H9 (cell line): ENCODE results near the gene PPP2R5B. TPM values are rescaled to one million over a fixed set of nuclear protein-coding genes. Genes with fewer than 3 reads are reported as not detected.

ENCODE experiments used
- DNase-seq: peaks from one replicate; pipeline ENCODE4 v3.0.0-alpha.2; 2017
- H2AFZ ChIP-seq: one replicate; pipeline ENCODE4 v1.6.1; 2013; ENCODE audit warnings: mild to moderate bottlenecking, low read length, control low read depth, moderate library complexity
- H2AK5ac ChIP-seq: 2 replicates; pipeline ENCODE4 v1.6.1; 2013; ENCODE audit warnings: low read length, control low read depth, mixed read lengths; ENCODE audit not compliant: insufficient read length
- H2BK120ac ChIP-seq: one replicate; pipeline ENCODE4 v1.6.1; 2013; ENCODE audit warnings: low read depth, mild to moderate bottlenecking, low read length, control low read depth, inconsistent platforms; ENCODE audit not compliant: poor library complexity, severe bottlenecking
- H2BK12ac ChIP-seq: 2 replicates; pipeline ENCODE4 v1.6.1; 2013; ENCODE audit warnings: low read length, control low read depth, mixed read lengths, low read depth; ENCODE audit not compliant: insufficient read length
- H2BK15ac ChIP-seq: 2 replicates; pipeline ENCODE4 v1.6.1; 2013; ENCODE audit warnings: low read depth, low read length, control low read depth
- H2BK20ac ChIP-seq: one replicate; pipeline ENCODE4 v1.6.1; 2013; ENCODE audit warnings: low read depth, mild to moderate bottlenecking, low read length, control low read depth, inconsistent platforms; ENCODE audit not compliant: poor library complexity, severe bottlenecking
- H2BK5ac ChIP-seq: 2 replicates; pipeline ENCODE4 v1.6.1; 2013; ENCODE audit warnings: low read length, control low read depth, mixed read lengths; ENCODE audit not compliant: insufficient read length
- H3K14ac ChIP-seq: 2 replicates; pipeline ENCODE4 v1.6.1; 2013; ENCODE audit warnings: low read length, control low read depth; ENCODE audit not compliant: insufficient read depth
- H3K18ac ChIP-seq: 2 replicates; pipeline ENCODE4 v1.6.1; 2013; ENCODE audit warnings: low read depth, mild to moderate bottlenecking, mixed read lengths, low read length, control low read depth; ENCODE audit not compliant: insufficient read length
- H3K23ac ChIP-seq: 2 replicates; pipeline ENCODE4 v1.6.1; 2013; ENCODE audit warnings: low read length, control low read depth, mixed read lengths, low read depth; ENCODE audit not compliant: insufficient read length
- H3K23me2 ChIP-seq: 2 replicates; pipeline ENCODE4 v1.6.1; 2013; ENCODE audit warnings: low read depth, mild to moderate bottlenecking, mixed read lengths, low read length, control low read depth; ENCODE audit not compliant: insufficient read length, poor library complexity, severe bottlenecking
- H3K27ac ChIP-seq: 2 replicates; pipeline ENCODE4 v1.5.1; 2013; ENCODE audit warnings: low read length, control low read depth, mixed read lengths, low read depth; ENCODE audit not compliant: insufficient read length
- H3K27me3 ChIP-seq: 2 replicates; pipeline ENCODE4 v1.6.1; 2013; ENCODE audit warnings: low read length, control low read depth, inconsistent platforms; ENCODE audit not compliant: insufficient read depth
- H3K4ac ChIP-seq: 2 replicates; pipeline ENCODE4 v1.6.1; 2013; ENCODE audit warnings: low read depth, mild to moderate bottlenecking, control low read depth, inconsistent platforms, low read length, moderate library complexity
- H3K4me1 ChIP-seq: 2 replicates; pipeline ENCODE4 v1.6.1; 2013; ENCODE audit warnings: low read length, control low read depth, inconsistent platforms; ENCODE audit not compliant: insufficient read depth
- H3K4me2 ChIP-seq: 2 replicates; pipeline ENCODE4 v1.6.1; 2013; ENCODE audit warnings: low read length, control low read depth, mixed read lengths; ENCODE audit not compliant: insufficient read length, insufficient read depth
- H3K56ac ChIP-seq: 2 replicates; pipeline ENCODE4 v1.6.1; 2013; ENCODE audit warnings: low read depth, mild to moderate bottlenecking, mixed read lengths, low read length, control low read depth; ENCODE audit not compliant: insufficient read length
- H3K79me1 ChIP-seq: 2 replicates; pipeline ENCODE4 v1.6.1; 2013; ENCODE audit warnings: low read depth, mild to moderate bottlenecking, moderate library complexity, low read length, control low read depth, inconsistent platforms; ENCODE audit not compliant: insufficient read depth, poor library complexity, severe bottlenecking
- H3K79me2 ChIP-seq: 2 replicates; pipeline ENCODE4 v1.6.1; 2013; ENCODE audit warnings: low read length, control low read depth, inconsistent platforms; ENCODE audit not compliant: insufficient read depth
- H3K9ac ChIP-seq: 2 replicates; pipeline ENCODE4 v1.6.1; 2013; ENCODE audit warnings: low read length, control low read depth, mixed read lengths; ENCODE audit not compliant: insufficient read length; ENCODE audit errors: extremely low read depth
- H3K9me3 ChIP-seq: one replicate; pipeline ENCODE4 v1.6.1; 2013; ENCODE audit warnings: low read depth, low read length, inconsistent platforms; ENCODE audit not compliant: control insufficient read depth
- H3T11ph ChIP-seq: one replicate; pipeline ENCODE4 v1.6.1; 2013; ENCODE audit warnings: mild to moderate bottlenecking, low read length, control low read depth, inconsistent platforms
- H4K20me1 ChIP-seq: one replicate; pipeline ENCODE4 v1.6.1; 2013; ENCODE audit not compliant: control insufficient read depth, insufficient read length, insufficient read depth
- H4K5ac ChIP-seq: 2 replicates; pipeline ENCODE4 v1.6.1; 2013; ENCODE audit warnings: low read depth, mild to moderate bottlenecking, mixed read lengths, low read length, control low read depth; ENCODE audit not compliant: insufficient read length
- H4K8ac ChIP-seq: replicated peaks from 2 replicates; pipeline ENCODE4 v1.6.1; 2013; ENCODE audit warnings: low read length, control low read depth, mixed read lengths, low read depth; ENCODE audit not compliant: insufficient read length
- H4K91ac ChIP-seq: 2 replicates; pipeline ENCODE4 v1.6.1; 2013; ENCODE audit warnings: low read depth, mild to moderate bottlenecking, moderate library complexity, mixed read lengths, low read length, control low read depth; ENCODE audit not compliant: insufficient read length
- H3K27ac Mint-ChIP-seq, 3 experiments: 2 replicates in 2 of 3; 3 replicates in 1 of 3; pipeline ENCODE4 v1.8.0; 2020 to 2021; ENCODE audit warnings: mixed read lengths in 3 of 3, mild to moderate bottlenecking in 1 of 3, moderate library complexity in 1 of 3
- H3K27me3 Mint-ChIP-seq: 2 replicates; pipeline ENCODE4 v1.8.0; 2021; ENCODE audit warnings: low read depth, mild to moderate bottlenecking, moderate library complexity, mixed read lengths
- H3K36me3 Mint-ChIP-seq, 3 experiments: 2 replicates in 2 of 3; 3 replicates in 1 of 3; pipeline ENCODE4 v1.8.0; 2020 to 2021; ENCODE audit warnings: low read depth in 3 of 3, mixed read lengths in 3 of 3; ENCODE audit not compliant: insufficient read depth in 1 of 3
- H3K4me1 Mint-ChIP-seq, 2 experiments: 2 replicates each; pipeline ENCODE4 v1.8.0; 2020; ENCODE audit warnings: mixed read lengths in 2 of 2
- H3K4me3 Mint-ChIP-seq, 2 experiments: 2 replicates in 1 of 2; 3 replicates in 1 of 2; pipeline ENCODE4 v1.8.0; 2020 to 2021; ENCODE audit warnings: mild to moderate bottlenecking in 2 of 2, mixed read lengths in 2 of 2, moderate library complexity in 1 of 2
- H3K9me3 Mint-ChIP-seq, 2 experiments: 2 replicates in 1 of 2; 3 replicates in 1 of 2; pipeline ENCODE4 v1.8.0; 2020; ENCODE audit warnings: mild to moderate bottlenecking in 2 of 2, mixed read lengths in 2 of 2, moderate library complexity in 1 of 2
- WGBS: extraction: QIAGEN DNeasy Blood & Tissue Kit; methylation state at CpG from one replicate; pipeline ENCODE4 v1.1.7; 2013; ENCODE audit warnings: missing lambda C conversion rate, low lambda C conversion rate, mixed read lengths; ENCODE audit not compliant: insufficient read length; ENCODE audit errors: extremely low coverage; 5-methylcytosine and 5-hydroxymethylcytosine counted together
- total RNA-seq: library from RNA; stranded (reverse); gene quantifications from 2 replicates; pipeline ENCODE4 v1.2.1, GENCODE V29; 2021
- TF ChIP-seq, protein P1 (sequence below): fragments of 200-600 bp; sonication (generic); conservative IDR thresholded peaks from 3 replicates; pipeline ENCODE4 v1.8.0; 2021; ENCODE audit warnings: antibody characterized with exemption, mild to moderate bottlenecking

Gene PPP2R5B
- total RNA-seq, 1 experiment from 2014 or later: 6.3 TPM

DNA sequence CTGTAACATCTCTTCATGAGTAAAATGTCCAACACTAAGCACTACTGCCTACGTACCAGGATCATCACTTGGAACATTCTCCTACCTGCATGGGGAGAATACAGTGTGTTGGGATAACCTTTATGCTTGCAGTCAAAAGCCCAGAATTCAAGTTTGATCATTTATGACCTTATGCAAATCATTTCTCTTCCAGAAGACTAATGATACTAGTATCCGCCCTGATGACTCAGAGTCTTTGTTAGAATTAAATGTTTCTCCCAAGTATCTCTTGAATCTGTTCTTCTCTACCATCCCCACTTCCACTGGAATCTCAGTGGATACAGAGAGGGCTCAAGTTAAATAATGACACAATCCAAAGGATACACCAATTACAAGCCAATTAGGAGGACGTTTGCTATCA lies 35.0 kb downstream of the PPP2R5B start:
- Histone ChIP-seq H2BK12ac (no peak overlapping the region), H2BK20ac (no peak overlapping the region), H2BK5ac (no peak overlapping the region), H2AK5ac (no peak overlapping the region), H2AFZ (no peak overlapping the region), H3K79me2 (no peaks in the 10 kb centered on the region), H3K23ac (no peak overlapping the region), H2BK15ac (no peak overlapping the region), H3K9me3 (no peaks in the 10 kb centered on the region), H3K27me3 (no peaks in the 10 kb centered on the region), H3K4me1 (no peaks in the 10 kb centered on the region), H3K23me2 (no peaks in the 10 kb centered on the region), H4K8ac (no peak overlapping the region), H3K14ac (no peak overlapping the region), H3T11ph (no peak overlapping the region), H4K91ac (no peak overlapping the region), H3K27ac (no peak overlapping the region), H3K18ac (no peak overlapping the region), H3K9ac (no peak overlapping the region), H3K4ac (no peak overlapping the region), H4K5ac (no peak overlapping the region), H3K79me1 (no peaks in the 10 kb centered on the region), H2BK120ac (no peak overlapping the region), H3K56ac (no peak overlapping the region), H3K4me2 (no peak overlapping the region), H4K20me1 (no peaks in the 10 kb centered on the region)
- no peaks in the 10 kb centered on the region for H3K36me3 Mint-ChIP-seq
- no peaks in the 10 kb centered on the region; the same call in 1 of the 2 replicates for H3K27me3 Mint-ChIP-seq
- TF ChIP-seq, protein P1, sequence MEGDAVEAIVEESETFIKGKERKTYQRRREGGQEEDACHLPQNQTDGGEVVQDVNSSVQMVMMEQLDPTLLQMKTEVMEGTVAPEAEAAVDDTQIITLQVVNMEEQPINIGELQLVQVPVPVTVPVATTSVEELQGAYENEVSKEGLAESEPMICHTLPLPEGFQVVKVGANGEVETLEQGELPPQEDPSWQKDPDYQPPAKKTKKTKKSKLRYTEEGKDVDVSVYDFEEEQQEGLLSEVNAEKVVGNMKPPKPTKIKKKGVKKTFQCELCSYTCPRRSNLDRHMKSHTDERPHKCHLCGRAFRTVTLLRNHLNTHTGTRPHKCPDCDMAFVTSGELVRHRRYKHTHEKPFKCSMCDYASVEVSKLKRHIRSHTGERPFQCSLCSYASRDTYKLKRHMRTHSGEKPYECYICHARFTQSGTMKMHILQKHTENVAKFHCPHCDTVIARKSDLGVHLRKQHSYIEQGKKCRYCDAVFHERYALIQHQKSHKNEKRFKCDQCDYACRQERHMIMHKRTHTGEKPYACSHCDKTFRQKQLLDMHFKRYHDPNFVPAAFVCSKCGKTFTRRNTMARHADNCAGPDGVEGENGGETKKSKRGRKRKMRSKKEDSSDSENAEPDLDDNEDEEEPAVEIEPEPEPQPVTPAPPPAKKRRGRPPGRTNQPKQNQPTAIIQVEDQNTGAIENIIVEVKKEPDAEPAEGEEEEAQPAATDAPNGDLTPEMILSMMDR: no peak
- H3K4me1 Mint-ChIP-seq: no peaks in the 10 kb centered on the region
- no CpG with 5 or more reads among the region's 3 CpGs for WGBS
- no peak overlapping the region for H3K27ac Mint-ChIP-seq
- H3K9me3 Mint-ChIP-seq: no peaks in the 10 kb centered on the region
- no peak overlapping the region for H3K4me3 Mint-ChIP-seq
- DNase-seq: no peak
